GM19238 (cell line): ENCODE measurements around the gene SULF2.

Source experiments
- DNase-seq: peaks from one replicate; pipeline ENCODE4 v3.0.0; 2011; ENCODE audit warnings: low spot score; ENCODE audit not compliant: insufficient read length

SULF2 gene

DNA sequence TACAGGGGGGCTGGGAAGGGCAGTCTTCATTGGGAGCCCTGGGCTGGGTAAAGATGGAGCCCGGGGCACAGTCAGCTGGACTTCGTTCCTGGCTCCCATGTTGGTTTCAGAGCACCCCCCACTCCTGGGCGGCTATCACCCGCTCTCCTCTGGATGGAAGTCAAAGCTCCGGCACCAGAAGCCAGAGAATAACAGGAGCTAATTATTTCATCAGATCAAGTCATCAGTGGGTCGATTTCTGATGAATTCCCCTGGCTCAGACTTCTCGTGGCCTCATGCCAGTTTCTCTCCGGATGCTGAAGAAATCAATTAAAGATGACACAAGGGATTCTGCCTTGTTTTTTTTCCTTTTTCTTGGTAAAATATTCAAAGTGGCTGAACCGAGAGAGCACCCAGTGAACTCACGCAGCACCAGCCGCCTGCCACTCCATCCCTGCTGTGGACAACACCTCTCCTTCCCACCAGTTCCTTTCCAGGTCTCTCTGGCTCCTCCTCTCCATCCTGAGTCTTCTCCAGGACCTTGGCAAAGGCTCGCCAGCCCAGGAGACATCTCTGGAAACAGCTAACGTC lies 22.5 kb downstream of the SULF2 start:
- no peak for DNase-seq

- no peak for DNase-seq
These were observed 23.7 kb downstream of the SULF2 start for GRCh38 chr20:47761482-47762047.

DNA sequence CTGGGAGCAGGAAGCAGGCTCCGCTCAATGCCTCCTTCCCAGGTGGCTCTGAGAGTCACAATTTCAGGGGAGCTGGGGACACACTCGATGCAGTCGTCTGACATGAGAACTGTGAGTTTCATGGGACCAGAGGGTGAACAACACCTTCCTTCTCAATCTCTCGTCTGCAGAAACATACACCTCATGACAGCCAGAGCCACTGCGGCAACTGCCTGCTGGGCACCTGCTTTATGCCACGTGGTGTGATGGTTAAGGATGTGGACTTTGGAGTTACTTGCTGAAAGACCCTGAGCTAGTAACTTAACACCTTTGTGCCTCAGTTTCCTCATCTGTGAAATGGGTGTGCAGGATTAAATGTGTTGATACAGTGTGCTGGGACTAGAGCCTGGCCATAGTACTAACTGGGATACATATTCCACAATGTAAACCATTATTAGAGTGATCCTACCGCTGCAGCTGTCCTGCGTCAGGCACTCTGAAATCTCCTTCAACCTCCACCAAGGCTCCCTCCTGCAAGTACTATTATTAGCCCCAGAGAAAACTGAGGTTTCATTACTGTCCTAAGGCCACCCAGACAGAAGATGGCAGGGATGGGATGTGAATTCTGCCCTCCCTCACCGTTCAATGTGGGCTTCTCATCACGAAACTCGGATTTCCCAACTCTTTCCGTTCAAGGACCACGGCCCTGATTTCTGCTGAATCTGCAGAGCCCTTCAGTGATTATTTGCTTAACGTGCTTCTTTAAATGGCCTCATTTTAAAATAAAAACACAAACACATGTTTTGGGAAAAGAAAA lies 24.4 kb downstream of the SULF2 start:
- no peak for DNase-seq

DNA sequence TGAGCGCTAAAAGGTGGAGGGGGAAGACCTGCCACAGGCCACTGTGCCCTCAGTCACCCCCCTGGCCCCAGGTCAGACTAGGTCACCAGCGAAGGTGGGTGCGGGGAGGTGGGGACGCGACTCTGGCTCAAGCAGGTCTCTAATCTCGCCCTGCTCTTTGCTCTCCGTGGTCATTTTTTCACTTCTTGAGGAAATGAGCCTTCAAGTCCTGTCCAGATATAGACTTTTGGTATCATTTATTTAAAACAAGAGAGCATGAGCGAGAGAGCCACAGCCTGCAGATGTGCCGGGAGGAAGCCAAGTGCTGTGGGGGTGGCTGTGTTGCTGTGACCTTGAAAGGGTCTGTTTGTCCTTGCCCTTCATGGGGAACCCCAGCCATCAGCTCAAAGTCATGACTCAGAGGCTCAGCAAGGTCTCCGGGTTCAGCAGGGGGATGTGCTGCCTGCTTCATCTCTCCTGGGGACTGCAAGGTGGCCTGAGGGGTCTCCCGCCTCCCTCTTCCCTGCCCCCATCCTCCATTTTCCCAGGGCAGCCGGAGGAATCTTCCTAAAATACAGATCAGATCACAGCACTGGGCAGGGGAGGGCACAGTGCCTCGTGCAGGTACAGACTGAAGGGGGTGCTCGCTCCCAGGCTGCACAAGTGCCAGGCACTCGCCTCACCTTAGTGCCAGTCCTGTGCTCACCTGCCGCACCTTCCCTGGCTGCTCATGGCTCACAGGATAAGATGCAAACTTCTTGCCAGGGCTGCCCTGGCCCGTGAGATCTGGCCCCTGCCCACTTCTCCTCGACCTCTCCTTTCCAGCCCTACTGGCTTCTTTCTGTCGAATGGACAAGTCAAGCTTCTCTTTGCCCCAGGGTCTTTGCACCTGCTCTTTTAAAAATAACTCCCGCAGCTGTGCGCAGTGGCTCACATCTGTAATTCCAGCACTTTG lies 26.5 kb downstream of the SULF2 start:
- DNase-seq: no peak

DNA sequence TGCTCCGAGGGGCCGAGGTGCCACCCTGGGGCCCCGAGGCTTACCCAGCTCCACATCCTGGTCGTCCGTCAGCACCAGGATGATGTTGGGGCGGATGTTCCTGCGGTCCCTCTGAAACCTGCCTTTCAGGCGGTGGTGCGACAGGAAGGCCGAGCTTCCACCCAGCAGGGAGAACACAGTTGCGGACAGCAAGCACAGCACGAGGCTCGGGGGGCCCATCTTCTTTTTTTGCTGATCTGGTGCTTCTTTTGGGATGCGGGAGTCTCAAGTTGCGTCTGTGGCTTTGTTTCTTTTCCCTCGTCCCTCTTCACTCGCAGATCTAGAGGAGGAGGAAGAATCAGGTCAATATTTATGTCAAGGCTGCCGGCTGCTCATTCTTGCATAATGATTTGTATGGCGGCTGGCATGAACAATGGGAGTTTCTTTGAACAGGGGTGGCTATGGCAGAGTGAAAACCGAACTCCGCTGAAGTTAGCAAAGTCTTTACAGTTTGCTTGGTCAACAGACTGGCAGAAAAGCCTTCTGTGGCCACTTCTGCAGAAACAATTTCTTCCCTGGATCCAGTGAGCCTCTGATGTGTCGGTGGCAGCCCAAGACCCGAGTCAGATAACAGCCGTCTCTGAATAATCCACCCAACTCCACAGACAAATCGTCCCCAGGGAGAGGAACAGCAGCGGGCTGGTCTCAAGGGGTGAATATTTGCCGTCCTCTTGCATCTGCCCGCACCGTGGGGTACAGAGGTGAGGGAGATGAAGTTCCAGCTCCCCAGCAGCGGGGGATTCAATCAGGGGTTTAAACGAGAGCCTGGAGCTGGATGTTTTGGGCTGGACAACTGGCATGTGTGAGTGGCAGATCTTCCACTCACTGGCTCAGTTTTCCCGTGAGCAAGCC lies 27.9 kb downstream of the SULF2 start:
- no peak for DNase-seq

GRCh38 chr20:47754946-47755652 lies 30.2 kb downstream of the SULF2 start:
- DNase-seq: no peak

DNA sequence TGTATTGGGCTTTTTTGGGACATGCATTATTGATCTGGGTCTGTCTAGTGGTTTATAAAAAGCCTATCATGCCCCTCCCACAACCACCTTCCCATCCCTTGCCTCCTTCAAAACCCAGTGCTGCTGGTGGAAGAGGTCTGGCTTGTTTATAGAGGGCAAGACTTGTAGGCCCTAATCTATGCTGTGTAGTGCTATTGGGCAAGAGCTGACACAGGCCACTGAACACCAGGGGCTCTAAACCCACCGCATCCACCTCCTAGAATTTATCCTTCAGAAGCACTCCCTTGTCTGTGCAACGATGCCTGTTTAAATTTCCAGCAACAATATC lies 30.9 kb downstream of the SULF2 start:
- DNase-seq: no peak

DNA sequence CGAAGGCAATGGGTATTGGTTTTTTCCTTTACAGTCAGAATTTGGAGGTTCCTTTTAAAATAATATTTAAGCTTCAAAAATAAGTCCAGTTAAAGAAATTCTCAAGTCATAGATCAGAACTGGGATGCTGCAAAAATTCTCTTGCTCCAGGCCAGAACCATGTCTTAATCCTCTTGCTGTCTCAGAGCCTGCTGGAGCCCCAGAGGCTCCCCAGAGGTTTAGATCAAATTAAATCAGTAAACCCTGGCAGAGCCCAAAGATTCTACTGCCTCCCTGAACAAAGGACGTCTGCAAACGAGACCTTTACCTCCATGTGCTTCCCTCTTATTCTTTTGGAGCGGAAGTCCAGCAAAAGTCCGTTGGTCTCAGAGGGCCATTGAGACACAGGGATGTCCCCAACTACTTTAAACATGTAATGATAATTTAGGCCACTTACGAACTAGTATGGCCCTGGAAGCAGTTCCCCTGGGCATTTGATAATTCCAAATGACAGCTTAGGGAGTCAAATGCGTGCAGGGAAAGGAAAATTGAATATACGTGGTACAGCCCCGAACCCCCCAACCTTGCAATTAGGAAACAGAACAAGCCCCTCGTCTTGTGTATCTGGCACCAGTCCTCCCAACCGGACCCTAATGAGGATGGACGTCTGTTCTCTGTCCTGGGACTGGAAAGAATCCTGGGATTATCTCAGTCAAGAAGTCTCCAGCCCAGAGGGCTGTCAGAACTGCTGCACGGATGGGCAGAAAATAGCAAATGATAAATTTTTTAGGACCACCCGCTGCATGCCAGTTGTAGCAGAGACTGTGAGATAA lies 31.5 kb downstream of the SULF2 start:
- no peak for DNase-seq

DNA sequence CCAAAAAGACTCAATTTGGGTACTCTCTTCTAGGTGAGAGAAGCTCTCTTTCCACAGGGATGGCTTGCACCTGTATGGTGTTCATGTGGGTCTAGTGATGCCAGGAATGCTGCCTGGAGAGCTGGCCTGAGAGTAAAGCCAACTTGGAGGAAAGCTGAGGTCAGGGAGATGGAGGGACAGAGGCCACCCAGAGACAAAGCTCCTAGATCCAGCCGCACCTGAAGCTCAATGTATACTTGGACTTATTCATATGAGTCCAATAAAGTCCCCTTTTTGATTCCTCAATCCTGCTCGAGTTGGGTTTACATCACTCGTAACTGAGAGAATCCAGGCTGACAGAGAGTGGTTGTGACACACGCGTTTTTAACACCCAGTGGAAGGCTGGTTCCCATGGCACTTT lies 33.8 kb downstream of the SULF2 start:
- no peak for DNase-seq

GRCh38 chr20:47749339-47749738 lies 35.9 kb downstream of the SULF2 start:
- DNase-seq: no peak

DNA sequence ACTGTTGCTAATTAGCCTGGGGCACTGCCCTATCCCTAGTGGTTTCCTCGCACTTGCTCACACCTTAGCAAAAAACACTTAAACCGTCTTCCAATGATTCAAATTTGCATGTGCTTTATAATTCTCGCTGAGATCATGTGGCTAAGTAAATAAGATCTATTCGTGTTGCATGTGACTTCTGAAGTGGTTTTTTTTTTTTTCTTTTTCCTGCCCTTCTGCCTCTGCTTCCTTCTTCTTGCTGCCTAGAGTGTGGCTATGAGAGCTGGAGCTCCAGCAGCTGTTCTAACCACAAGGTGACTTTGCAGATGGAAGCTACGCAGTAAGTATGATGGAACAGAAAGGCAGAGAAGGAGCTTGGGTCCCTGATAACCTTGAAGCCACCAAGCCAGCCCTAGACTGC lies 36.5 kb downstream of the SULF2 start:
- no peak for DNase-seq

DNA sequence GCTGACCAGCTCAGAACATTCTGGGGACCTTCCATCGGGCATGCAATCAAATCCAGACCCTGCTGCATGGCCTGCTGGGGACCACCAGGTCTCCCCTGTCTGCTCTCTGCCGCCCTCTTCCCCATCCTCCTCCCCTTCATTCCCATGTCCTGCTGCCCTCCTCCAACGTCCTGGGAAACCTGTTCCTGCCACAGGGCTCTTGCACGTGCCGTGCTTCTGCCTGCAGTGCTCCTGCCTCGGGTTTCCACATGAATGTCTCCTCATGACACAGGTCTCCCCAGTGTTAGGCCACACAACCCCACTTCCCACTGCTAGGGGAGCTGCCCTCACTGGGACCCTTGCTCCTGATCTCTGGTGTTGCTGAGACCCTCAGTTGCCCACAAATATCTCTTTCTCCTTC lies 37.2 kb downstream of the SULF2 start:
- DNase-seq: no peak

- DNase-seq: no peak
These were observed 37.6 kb downstream of the SULF2 start for GRCh38 chr20:47747669-47748031.

DNA sequence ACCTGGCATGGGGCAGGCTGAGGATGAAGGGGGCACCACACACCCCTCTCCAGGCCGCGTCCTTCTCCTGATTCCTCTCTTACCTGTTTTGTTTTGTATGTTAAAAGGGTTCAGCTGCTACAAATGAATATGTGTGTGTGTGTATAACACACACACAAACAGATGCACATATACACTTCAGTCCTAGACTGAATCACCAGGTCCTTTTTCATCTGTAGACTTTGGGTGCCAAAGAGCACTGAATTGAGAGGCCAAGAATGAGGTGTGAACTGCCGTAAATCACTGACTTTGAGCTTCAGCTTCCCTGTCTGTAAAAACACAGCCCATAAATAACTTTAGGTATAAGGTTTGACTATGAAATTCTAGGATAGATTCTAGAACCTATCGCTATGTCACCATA lies 40.5 kb downstream of the SULF2 start:
- no peak for DNase-seq

DNA sequence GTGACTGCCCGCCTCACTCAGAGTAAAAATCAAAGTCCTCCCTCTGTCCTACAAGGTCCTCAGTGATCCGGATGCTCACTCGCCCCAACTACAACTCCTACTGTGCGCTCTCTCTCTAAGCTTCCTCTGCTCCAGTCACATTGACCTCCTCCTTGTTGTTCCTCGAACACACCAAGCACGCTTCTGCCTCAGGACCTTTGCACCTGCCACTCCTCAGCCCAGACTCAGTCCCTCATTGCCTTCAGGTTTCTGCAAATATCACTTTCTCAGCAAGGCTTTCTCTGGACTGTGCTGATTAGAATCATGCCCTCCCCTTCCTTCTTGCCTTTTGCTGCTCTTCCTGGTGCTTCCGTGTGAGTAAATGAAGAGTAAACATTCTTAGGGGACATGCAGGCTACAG lies 41.6 kb downstream of the SULF2 start:
- DNase-seq: no peak

GRCh38 chr20:47741669-47742608 lies 43.3 kb downstream of the SULF2 start:
- DNase-seq: no peak

DNA sequence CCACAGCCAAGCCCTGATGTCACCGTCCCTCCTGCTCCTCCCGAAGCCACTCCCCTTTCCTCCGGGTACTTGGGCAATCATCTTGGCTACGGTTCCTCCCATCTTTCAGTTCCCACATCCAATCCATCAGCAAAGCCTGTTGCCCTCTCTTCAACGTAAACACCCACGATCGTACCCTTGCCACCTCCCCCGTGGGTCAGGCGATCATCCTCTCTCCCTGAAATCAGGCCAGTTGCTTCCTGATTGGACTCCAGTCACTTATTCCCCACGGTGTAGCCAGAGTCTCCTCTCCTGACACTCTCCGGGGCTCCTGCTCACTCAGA lies 44.5 kb downstream of the SULF2 start:
- no peak for DNase-seq

- DNase-seq: no peak
These were observed 45.0 kb downstream of the SULF2 start for GRCh38 chr20:47740121-47740861.
